ENCODE measurements around the gene WNT3A.

Gene WNT3A

GRCh38 chr1:228031276-228031995 lies 24.6 kb downstream of the WNT3A start:
- DNase-seq (ENCODE audit: low read depth in 2 of 2): no peak

DNA sequence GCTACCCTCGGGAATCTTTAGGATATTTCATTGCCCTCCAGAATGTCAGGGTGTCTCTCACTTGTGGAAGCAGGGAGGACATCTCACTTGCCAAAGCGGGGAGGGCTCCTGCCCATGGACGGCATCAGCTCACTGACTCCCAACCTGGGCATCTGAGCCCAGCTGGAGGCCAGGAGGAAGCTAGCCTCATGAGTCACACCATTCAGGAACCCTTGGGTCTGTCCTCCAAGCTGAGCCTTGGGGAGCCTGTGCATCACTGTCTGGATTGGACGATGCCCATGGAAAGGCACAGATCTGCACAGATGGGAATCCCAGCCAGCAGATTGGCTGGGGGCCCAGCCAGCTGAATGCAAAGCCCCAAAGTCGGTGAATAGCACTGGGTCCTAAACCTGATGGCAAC lies 25.2 kb downstream of the WNT3A start:
- no peak for DNase-seq (ENCODE audit: low read depth in 2 of 2)

DNA sequence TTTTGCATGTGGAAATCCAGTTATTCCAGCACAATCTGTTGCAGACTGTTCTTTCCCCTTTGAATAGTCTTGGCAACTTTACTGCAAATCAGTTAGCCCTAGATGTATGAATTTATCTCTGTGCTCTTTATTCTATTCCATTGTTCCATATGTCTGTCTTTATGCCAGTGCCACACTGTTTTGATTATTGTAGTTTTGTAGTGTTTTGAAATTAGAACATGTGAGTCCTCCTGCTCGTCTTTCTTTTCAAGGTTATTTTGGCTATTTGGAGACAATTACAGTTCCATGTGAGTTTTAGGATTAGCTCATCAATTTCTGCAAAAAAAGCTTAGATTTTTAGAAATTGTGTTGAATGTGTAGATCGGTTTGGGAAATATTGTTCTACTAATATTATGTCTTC lies 26.6 kb downstream of the WNT3A start:
- no peak for DNase-seq (ENCODE audit: low read depth in 2 of 2)

DNA sequence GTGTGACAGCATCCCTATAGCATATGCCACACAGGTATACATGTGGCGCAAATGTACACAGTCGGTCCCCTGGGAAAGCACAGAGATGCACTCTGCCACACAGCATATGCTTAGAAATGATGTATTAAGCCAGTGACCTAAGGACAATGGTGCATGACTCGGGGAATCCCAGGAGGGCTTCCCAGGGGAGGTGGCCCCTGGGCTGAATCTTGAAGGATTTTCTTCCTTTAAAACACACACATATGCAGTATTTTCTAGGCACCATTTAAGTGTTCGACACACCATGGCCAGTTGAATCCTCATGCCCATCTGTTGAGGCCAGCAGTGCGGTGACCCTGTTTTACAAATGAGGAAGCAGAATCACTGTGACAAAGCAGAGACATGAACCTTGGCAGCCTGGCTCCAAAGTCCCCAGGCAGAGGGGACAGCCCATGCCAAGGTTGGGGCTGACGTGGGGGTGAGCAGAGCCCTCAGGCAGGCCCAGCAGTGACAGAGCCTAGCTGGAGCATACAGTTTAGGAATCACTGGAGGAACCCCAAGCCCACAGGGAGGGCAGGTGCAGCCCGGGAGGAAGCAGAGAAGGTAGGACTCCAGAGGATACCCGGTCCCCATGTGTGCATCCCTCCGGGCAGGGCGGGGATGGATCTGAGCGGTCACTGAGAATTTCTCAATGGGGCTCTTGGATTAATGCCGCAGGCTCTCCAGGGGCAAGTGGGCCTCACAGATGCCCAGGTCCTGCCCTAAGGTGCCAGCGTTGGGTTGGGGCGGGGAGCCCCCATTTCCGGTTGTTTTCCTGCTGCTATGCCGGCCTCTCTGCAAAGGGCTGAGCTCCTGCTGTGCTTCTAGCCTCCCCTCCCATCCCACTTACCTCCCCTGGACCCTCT lies 28.4 kb downstream of the WNT3A start:
- no peak for DNase-seq (ENCODE audit: low read depth in 2 of 2)

DNA sequence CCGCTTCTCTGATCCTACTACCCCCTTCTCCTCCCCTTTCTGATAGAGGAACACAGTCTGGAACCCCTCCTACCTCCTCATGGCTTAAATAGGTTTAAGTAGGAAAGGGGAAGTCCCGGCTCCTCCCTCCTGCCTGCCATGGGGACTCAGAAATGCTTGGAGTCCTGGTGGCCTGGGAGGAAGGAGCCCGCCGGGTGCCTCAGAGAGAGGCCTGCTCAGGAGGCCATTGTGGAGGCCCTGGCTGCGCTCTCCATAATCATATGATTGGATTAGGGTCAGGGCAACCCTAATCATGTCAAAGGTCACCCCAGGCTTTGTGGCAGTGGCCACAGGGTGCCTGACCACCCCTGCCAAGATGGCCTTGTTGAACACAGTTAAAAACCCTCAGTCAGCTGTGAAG lies 29.0 kb downstream of the WNT3A start:
- no peak for DNase-seq (ENCODE audit: low read depth in 2 of 2)

GRCh38 chr1:228036701-228037231 lies 30.0 kb downstream of the WNT3A start:
- no peak for DNase-seq (ENCODE audit: low read depth in 2 of 2)

DNA sequence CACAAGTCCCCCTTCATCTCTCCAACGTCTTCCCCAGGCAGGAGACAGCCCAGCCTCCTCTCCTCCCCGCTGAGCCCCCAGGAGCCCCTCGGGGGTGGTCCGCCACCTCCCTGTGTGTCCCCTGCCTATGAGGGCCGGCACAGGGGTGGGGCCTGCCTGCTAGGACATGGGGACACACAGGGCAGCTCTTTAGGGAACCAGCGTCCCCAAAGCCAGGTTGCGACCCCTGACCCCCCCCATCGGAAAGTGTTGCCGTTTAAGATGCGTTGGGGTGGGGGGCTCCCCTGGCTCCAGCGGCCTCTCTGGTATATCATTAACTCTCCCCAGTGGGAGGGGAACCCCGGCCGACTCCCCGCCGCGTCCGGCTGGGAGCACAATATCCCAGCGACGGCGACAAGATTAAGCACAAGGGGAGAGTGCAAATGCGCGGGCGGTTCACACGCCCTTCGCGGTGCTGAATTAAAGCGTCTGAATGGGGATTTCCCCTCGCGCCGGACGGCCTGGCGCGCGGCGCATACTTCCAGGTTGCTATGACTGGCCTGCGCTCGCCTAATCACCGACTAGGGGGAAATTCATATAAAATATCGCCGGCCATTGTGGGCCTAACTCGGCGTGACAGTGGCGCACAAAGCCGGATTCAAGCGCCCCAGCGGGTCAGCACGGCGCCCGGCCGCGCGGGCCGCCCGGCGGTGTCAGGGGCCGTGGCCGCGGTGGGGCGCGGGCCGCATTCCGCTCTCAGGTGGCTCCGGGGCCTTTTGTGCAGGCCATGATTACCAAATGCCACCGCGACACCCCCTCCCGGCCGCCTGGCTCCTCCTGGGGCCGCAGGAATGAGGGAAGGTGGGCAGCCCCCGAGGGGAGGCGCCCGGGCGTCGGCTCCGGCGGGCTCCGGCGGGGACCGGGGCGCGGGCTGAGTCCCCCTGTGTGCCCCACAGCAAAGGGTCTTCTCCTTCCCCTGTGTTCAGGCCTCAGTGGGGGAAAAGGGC lies 30.9 kb downstream of the WNT3A start:
- peak in 1 of 2 donors; percentile 33 for DNase-seq (ENCODE audit: low read depth in 2 of 2)

GRCh38 chr1:228038387-228039005 lies 31.7 kb downstream of the WNT3A start:
- DNase-seq (ENCODE audit: low read depth in 2 of 2): no peak

GRCh38 chr1:228039006-228039903 lies 32.5 kb downstream of the WNT3A start:
- no peak for DNase-seq (ENCODE audit: low read depth in 2 of 2)

- DNase-seq (ENCODE audit: low read depth in 2 of 2): no peak
Measured at GRCh38 chr1:228039986-228040385, 33.2 kb downstream of the WNT3A start.

- DNase-seq (ENCODE audit: low read depth in 2 of 2): no peak
Measured at GRCh38 chr1:228041316-228041715, 34.5 kb downstream of the WNT3A start.

GRCh38 chr1:228042508-228042907 lies 35.7 kb downstream of the WNT3A start:
- DNase-seq (ENCODE audit: low read depth in 2 of 2): no peak

DNA sequence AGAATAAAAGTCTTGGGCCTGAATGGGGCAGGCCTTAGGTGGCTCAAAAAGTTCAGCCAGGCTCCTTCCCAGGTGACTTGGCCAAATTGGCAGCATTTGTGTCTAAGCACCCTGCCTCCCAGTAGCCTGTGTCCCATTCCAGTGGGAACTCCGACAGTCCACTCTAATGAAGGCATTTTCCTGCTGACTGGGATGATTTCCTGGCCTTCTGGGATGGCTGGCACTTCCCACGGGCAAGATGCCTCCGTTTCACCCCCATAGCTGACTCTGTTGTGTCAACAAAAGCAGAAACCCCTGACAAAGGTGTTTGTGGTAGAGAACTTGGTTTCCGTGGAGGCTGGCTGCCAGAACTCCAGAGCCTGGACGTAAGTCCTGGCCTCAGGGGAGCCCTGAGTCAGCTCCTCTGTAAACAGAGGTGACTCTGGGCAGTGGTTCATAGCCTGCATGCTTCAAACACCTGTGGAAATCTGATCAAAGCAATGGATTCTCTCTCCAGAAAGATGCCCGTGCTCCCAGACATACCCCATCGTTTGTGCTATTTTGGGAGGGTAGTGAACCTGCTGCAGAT lies 36.6 kb downstream of the WNT3A start:
- DNase-seq (ENCODE audit: low read depth in 2 of 2): no peak

- DNase-seq (ENCODE audit: low read depth in 2 of 2): no peak
Measured at GRCh38 chr1:228044961-228045360, 38.2 kb downstream of the WNT3A start.

GRCh38 chr1:228045405-228045804 lies 38.6 kb downstream of the WNT3A start:
- DNase-seq (ENCODE audit: low read depth in 2 of 2): no peak

DNA sequence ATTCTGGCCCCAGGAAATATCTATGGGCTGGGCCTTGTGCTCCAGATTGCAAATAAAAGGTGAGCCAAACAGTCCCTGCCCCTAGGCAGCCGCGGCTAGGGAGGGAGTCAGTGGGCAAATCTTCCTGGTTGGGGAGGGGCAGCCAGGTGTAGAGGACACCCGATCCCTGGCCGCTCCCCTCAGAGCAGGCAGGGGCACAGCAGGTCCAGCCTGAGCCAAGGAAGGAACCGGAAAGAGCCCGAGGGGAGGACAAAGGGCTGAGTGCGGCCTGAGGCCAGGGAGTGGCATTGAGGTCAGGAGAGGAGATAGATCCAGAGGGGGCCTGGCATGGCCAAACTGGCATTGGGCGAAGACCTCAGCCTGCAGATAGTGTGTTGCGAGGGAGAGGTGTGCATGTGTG lies 39.1 kb downstream of the WNT3A start:
- DNase-seq (ENCODE audit: low read depth in 2 of 2): no peak

GRCh38 chr1:228046421-228047182 lies 39.8 kb downstream of the WNT3A start:
- DNase-seq (ENCODE audit: low read depth in 2 of 2): no peak

DNA sequence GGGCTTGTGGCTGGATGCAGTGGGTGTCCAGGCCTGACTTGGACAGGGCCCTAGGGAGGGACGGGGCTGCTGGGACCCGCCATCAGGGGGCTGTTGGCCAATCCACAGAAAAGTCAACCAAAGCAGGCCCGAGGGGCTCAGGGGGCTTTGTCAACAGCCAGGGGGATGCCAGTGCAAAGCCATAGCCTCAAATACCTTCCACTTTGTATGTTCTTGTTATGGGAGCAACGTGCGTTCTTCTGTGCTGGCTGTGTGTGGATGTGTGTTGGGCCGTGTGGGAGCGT lies 40.3 kb downstream of the WNT3A start:
- DNase-seq (ENCODE audit: low read depth in 2 of 2): no peak

GRCh38 chr1:228048120-228048519 lies 41.3 kb downstream of the WNT3A start:
- no peak for DNase-seq (ENCODE audit: low read depth in 2 of 2)

All from activated CD4-positive, alpha-beta T cell treated with anti-CD3 and anti-CD28 coated beads for 24 hours (primary cell).